NCI-H146 treated with DMSO at 0.1 percent for 48 hours (cell line): Measurements from ENCODE around the gene SMURF1.

Experiments
- DNase-seq: peaks from one replicate; lab custom pipeline; 2025; ENCODE audit not compliant: unreplicated experiment; lab: John Stamatoyannopoulos, UW

Gene SMURF1

DNA sequence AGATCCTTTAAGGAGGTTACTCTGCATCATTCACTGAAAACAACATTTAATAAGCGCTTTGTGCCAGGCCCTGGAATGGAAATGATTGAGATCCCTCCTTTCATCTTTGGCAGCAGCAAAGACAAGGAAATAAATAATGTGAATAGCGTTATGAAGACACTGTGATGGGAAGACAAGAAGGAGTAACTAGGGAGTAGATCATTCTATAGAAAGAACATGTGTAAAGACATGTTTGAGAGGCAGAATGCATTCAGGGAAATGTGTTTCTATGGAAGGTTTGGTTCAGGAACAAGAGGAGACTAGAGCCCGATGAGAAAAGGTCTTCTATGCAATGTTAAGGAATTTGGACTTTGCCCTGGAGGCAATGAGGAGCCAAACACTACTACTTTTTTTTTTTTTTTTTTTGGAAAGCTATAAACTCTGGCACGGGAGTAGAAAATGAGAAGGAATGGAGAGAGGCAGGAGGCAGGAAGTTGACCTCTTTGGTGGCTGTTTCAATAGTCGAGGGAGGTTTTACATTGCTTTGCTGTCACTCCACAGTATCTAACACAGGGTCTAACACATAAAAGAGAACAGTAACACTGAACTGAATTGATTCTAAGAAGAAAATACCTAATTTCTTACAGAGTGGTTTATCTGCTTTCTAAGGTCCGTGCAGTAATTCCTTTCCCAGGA is 44.9 kb downstream of the SMURF1 start:
- DNase-seq = no peak

DNA sequence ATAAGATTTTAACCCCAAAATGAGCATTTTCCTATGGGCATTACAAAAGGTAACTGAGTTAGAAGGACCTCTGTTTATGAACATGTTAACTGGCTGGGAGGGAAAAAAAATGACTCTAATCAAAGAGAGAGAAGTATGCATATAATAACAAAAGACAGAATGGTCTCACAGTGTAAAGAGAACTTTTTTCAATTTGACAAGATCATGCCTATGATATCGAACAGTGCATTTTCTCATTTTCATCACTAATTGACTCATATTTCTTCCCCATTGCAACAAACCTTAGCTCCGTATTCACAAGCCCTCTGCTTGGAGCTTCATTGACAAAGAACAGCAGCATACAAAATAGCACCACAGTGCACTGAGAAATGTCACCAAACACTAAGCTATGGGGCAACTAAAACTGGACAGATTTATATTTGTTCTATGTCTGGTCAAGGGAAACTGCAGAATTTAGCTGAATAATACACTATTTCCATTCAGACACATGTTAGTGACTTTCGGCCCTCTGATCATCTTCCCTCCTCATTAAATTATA is 45.6 kb downstream of the SMURF1 start:
- DNase-seq = no peak

DNA sequence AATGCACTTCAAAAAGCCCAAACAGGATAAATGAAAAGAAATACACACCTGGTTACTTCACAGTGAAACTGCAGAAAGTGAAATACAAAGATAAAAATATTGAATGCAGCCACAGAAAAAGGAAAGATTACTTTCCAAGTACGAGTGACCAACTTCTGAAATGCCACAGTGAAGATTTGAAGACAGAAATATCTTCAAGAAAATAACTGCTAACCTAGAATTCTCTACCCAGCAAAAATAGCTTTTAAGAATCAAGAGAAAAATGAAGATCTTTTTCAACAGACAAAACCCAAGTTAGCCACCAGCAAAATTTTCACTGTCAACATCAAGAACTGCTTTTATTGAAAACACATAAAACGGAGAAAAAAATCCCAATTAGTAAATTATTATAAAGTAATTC is 46.2 kb downstream of the SMURF1 start:
- no peak for DNase-seq

DNA sequence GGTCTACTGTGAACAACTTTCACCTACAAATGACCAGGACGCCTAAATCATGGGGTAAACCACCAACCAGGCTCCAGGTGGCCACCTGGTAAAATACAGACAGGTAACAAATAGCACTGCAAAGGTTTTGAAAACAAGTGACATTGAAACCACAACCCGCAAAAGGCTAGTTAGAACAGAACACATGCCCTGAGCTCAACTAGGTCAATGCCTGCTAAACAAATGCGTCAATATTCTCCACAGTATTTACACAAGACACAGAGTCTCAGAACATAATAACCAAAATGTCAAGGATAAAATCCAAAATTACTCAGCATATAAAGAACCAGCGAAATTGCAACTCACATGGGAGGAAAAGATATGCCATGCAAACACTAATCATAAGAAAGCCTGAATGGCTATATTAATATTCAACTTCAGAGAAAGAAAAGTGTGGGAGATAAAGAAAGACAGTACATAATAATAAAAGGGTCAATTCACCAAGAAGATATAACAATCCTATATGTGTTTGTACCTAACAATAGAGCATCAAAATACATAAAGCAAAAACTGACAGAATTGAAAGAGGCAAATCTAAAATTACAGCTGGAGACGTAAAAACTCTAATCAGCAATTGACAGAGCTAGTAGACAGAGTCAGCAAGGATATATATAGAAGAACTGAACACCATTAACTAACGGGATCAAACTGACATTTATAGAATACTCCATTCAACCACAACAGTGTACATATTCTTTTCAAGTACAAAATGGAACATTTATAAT is 47.6 kb downstream of the SMURF1 start:
- DNase-seq = no peak

DNA sequence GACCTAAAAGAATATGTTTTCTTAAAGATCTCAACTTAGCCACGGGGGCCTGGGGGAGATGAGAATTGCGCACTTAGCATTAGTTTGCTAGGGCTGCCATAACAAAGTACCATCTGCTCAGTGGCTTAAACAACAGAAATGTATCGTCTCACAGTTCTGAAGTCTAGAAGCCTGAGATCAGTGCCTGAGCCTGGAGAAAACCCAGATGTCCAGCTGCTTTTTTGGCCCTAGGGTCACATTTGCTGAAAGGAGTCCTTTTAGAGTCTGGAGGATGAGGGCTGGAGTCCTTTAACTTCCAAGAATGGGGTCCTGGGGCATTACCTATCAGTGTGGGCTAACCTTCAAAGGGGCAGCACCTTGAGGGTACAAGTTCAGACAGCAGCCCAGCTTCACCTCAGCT is 48.2 kb downstream of the SMURF1 start:
- DNase-seq = no peak

DNA sequence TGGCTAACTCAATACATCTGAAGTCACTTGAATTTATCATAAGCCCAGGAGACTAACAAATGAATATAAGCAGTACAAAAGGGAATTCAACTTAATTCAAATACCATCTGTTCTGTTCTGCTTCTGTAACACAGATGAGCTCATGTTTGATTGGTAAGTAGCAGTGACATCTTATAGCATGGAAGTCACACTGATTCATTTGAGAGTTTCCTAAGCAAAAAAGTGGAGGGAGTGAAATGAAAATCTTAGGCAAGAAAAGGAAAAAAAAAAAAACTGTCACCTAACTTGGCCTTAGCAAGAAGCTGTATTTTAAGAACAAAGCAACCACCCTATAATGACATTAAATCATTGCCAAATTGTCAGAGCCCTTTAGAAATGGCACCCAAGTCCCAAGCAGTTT is 49.5 kb downstream of the SMURF1 start:
- no peak for DNase-seq

DNA sequence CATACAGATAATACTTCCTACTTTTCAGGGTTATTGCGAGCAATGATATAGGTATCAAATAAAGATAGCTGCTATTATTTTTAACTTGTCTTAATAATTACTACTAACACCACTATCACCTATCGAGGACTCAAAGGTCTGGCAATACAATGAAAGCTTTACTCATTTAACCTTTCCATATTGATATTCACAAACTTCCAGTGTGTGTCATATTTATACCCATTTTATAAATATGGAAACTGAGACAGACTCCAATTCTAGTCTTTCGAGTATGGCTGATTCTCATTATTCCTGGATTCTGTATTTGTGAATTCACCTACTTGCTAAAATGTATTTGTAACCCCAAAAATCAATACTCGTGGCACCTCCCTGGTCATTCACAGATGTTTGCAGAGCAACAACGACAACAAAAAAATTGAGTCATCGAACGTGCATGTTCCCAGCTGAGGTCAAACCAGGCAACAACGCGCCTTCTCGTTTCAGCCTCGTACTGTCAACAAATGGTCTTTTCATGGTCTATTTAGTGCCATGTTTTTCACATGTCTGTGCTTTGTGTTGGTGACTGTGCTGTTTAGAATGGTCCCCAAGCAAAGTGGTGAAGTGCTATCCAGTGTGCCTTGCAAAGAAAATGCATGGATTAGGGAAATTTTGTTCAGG is 51.7 kb downstream of the SMURF1 start:
- peak; percentile 23 for DNase-seq

DNA sequence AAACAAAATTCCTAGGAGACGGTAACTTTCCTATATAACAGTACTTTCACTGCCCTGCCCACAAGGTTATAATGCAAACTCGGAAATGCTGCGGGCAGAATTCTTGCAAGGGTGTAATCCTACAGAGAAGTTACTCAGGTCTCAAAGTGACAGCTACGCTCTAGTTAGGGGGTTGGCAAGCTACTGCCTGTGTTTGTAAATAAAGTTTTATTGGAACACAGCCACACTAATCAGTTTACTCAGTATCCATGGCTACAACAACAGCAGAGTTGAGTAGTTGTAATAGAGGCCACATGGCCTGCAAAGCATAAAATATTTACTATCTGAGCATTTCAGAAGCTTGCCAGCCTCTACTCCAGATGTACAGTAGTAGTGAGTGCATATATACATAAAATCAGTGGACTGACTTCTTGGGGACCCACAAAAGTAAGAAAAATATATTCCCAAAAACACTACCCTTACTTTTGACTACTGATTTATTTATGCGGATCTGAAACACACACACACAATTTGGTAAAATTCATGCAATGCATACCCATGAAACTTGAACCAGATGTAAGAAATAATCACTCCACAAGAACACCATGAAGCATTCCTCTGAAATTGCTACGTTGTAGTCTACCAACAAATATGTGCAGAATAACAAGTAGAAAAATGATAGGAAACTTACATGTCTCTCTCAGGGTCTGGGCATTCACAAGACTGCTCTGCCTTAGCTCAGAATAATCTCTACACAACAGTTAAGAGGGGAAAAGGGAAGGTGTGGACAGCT is 53.0 kb downstream of the SMURF1 start:
- DNase-seq = no peak

DNA sequence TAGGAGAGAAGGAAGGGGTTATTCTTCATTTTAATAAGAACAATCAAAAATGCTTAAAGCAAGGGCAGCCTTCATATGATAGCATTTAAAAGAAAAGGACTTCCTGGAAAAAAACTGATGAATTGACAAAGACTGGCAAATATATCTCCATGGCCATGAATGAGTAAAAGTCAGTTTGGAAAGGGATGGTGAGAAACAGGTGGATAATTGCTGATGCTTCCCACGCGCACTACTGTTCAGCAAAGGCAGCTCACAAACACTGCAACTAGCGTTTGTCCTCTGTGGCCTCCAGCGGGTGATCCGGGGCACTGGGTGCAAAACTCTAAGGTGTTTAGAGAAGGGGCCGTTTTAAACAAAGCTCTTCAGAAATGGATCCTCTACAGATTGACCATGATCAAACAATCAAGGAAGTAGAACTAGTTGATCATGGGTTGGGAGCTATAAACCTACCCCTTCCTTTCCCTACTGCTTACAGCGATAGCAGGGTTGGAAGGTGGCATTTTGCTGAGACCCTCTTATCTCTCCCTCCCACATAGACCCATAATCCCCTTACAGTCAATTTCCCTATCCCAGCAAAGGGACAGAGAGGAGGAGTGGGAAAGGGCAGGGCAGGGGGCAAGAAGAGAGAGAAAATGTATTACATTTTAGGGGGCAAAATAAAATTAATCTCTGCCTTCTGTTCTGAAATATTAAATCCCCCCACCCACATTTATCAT is 53.8 kb downstream of the SMURF1 start:
- DNase-seq = no peak

DNA sequence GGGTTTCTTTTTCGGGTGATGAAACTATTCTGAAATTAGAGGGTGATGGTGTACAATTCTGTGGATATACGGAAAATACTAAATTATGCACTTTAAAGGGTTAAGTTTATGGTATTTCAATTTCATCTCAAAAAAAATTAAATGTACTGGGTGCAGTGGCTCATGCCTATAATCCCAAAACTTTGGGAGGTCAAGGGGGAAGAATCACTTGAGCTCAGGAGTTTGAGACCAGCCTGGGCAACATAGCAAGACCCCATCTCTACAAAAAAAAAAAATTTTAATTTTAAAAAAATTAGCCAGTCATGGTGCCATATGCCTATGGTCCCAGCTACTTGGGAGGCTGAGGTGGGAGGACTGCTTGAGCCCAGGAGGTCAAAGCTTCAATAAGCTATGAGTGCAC is 57.0 kb downstream of the SMURF1 start:
- DNase-seq = no peak

DNA sequence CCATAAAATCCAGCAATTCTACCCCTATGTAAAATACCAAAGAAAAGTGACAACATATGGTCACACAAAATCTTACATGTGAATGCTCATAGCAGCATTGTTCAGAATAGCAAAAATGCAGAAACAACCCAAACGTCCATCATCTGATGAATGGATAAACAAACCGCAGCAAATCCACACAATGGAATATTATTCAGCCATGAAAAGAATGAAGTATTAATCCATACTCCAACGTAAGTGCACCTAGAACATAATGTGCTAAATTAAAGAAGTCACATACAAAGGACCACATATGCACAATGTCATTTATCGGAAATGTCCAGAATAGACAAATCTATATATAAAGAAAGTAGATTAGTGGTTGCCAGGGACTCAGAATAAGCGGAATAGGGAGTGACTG is 57.4 kb downstream of the SMURF1 start:
- no peak for DNase-seq

DNA sequence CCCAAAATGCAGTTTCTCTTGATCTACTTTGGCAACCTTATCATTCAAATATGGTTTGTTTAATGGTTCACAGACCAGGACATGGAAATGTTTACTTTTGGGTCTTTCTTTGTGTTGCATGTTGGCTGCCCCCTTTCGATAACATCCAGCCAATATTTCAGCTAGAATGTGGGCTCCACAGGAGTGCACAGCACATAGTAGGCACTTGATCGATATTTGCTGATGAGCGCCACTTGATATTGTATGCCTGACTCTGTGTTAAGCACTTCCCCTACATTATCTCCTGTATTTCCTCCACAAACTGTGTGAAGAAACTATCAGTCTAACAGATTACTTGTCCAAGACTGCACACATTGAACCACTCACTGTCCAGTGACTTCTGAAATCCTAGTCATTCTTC is 60.2 kb downstream of the SMURF1 start:
- DNase-seq = no peak

DNA sequence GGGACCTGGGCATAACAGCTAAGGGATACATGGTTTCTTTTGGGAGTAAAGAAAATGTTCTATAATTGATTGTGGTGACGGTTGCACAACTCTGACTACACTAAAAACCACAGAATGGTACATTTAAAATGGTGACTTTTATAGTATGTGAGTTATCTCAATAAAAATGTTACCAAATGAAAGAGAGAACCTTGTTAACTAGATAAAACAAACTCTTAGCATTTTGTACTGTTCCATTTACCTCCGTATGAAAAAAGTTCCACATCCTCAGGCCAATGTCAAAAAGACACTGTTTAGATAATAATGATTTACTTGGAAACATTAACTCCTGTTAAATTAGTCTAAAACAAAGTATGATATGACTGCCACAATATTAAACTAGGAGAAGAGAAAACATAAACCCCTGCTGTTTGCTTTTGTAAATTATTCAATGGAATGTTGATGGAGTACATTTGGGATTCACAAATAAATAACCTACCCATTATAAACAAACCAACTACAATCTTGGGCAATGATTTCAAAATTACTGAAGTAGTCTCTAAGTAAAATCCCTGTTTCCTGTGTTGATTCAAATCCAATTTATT is 60.7 kb downstream of the SMURF1 start:
- DNase-seq = no peak

DNA sequence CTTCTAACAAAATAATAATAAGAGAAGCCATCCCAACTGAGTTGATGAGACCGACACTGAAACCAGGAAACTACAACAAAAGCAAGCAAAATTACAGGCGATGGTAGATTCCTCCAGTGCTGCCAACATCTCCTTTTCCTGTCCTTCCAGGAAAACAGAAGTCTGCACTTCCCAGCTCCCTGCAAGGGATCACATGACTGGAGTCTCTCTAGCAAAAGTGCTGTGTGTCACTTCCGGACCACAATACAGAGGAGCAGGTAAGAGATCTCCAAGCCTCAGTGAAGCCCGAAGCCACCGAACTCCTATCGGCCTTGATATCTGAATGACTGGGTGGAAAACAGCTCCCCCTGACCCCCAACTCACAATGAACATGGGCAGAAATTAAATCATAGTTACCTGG is 63.2 kb downstream of the SMURF1 start:
- DNase-seq = no peak

DNA sequence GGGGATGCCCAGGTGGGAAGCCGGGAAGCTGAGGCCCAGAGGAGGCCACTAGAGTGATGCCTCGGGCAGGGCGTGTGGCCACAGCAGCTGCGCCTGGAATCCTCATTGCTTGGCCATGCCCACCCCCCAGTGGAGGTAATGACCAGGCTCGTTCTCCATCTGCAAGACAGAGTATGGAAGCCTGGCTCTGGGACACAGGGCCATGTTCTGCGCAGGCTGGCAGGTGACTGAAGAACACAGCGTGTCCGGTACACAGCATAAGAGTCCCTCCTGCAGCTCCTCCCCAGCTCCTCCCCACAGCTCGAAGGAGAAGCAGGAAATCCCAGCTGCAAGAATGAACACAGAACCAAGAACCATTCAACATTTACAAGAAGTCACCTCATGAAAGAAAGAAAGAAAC is 64.8 kb downstream of the SMURF1 start:
- no peak for DNase-seq

DNA sequence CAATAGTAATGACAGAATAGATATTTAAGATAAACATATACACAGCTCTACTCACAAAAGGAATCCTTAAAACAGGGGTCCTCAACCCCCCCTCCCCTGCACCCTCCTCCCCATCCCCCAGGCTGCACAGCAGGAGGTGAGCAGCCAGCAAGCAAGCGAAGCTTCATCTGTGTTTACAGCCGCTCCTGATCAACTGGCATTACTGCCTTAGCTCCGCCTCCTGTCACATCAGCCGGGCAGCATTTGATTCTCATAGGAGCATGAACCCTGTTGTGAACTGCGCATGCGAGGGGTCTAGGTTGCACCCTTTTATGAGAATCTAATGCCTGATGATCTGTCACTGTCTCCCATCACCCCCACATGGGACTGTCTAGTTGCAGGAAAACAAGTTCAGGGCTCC is 65.5 kb downstream of the SMURF1 start:
- DNase-seq = no peak

DNA sequence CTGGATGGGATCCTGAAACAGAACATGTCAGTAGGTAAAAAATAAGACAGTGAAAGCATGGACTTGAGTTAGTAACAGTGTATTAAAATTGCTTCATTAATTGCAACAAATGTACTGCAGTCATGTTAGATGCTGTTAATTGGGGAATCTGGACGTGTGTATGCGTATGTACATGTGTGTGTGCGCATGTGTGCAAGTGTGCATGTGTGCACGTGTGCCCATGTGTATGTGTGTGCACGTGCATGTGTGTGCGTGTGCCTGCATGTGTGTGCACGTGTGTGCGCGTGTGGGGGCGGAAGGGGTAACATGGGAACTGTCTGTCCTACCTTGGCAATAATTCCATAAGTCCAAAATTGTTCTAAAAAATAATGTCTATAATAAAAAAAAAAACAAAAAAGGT is 67.3 kb downstream of the SMURF1 start:
- DNase-seq = no peak

DNA sequence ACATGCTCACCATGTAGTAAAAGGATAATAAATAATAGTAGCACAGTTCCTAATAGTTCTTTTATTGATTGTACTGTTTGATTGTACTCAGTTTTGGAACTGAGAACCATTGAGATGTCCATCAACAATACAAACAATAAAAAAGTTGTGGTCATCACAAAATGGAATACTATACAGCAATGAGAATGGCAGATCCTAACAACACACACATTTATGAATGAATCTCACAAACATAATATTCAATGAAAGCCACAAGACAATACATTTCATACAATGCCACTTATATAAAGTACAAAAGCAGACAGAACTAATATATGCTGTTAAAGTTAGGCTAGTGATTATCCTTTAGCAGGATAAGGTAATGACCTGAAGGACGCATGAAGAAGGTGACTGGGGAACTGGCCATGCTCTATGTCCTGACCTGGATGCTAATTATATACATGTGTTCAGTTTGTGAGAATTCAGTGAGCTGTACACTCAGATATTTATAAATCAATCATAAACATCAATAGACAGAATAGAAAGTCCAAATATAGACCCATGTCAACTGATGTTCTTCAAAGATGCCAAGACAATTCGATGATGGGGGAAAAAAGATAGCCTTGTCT is 70.0 kb downstream of the SMURF1 start:
- no peak for DNase-seq

DNA sequence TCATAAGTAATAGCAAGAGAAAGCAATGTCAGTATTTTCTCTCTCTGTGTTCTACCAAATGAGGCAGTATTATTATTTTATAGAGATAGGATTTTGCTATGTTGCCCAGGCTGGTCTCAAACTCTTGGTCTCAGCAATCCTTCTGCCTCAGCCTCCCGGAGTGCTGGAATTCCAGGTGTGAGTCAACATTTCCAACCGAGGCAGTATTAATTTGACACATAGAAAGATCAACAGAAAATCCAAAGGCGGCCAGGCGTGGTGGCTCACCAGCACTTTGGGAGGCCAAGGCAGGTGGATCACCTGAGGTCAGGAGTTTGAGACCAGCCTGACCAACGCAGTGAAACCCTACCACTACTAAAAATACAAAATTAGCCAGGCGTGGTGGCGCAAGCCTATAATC is 71.8 kb downstream of the SMURF1 start:
- no peak for DNase-seq

DNA sequence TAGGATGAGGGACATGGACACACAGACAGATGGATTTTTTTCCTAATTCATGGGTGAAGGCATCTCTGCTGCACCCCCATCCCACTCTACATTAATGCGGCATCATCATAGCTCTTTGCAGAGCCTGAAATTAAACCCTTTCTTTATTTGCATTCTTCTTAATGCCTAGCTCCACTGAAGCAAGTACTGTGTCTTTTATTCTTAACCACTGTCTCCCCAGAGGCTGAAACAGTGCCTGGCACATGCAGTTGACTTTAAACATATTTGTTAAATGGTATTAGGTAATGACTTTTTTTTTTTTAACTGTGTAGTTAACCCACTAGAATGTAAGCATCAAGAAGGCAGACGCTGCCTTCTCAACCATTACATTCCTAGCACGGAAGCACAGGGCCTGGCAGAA is 73.5 kb downstream of the SMURF1 start:
- DNase-seq = no peak
